Measurements from ENCODE around the gene RALGPS1. TPM values are rescaled to one million over a fixed set of nuclear protein-coding genes. Genes with fewer than 3 reads are reported as not detected.
A peak's percentile ranks its signal among the peaks of the same experiment; 100 is the strongest.

RALGPS1 gene
- total RNA-seq, 1 experiment from 2014 or later: 18.6 TPM

GRCh38 chr9:127200106-127200862, 285.7 kb downstream of the RALGPS1 start:
- Histone ChIP-seq H3K79me1 (ENCODE audit: insufficient read depth, low read depth, low read length, poor library complexity, severe bottlenecking) (no peaks in the 10 kb centered on the region), H3K23me2 (ENCODE audit: insufficient read length, low read depth, low read length, poor library complexity, severe bottlenecking) (peaks cover 2% of the 10 kb centered on the region), H2BK15ac (ENCODE audit: low read depth, low read length) (no peak overlapping the region), H2AK5ac (ENCODE audit: insufficient read length, low read length) (no peak overlapping the region), H3K79me2 (ENCODE audit: insufficient read depth, low read length) (no peaks in the 10 kb centered on the region), H3K9me3 (ENCODE audit: control insufficient read depth, low read depth, low read length) (no peaks in the 10 kb centered on the region), H3K9ac (ENCODE audit: extremely low read depth, insufficient read length, low read length) (no peak overlapping the region), H2BK5ac (ENCODE audit: insufficient read length, low read length) (no peak overlapping the region), H3K18ac (ENCODE audit: insufficient read length, low read depth, low read length) (no peak overlapping the region), H4K91ac (ENCODE audit: insufficient read length, low read depth, low read length) (no peak overlapping the region), H3K4ac (ENCODE audit: low read depth, low read length) (no peak overlapping the region), H4K5ac (ENCODE audit: insufficient read length, low read depth, low read length) (no peak overlapping the region), H3K4me1 (ENCODE audit: insufficient read depth, low read length) (no peaks in the 10 kb centered on the region), H3K27ac (ENCODE audit: insufficient read length, low read depth, low read length) (no peak overlapping the region), H3T11ph (ENCODE audit: low read length) (no peak overlapping the region), H3K27me3 (ENCODE audit: insufficient read depth, low read length) (no peaks in the 10 kb centered on the region), H3K14ac (ENCODE audit: insufficient read depth, low read length) (no peak overlapping the region), H3K56ac (ENCODE audit: insufficient read length, low read depth, low read length) (no peak overlapping the region), H4K8ac (replicated peaks; ENCODE audit: insufficient read length, low read depth, low read length) (peak overlapping the region; percentile 8), H2BK120ac (ENCODE audit: low read depth, low read length, poor library complexity, severe bottlenecking) (no peak overlapping the region), H3K4me2 (ENCODE audit: insufficient read depth, insufficient read length, low read length) (no peak overlapping the region), H2BK12ac (ENCODE audit: insufficient read length, low read depth, low read length) (no peak overlapping the region), H2AFZ (ENCODE audit: low read length) (no peak overlapping the region), H4K20me1 (ENCODE audit: control insufficient read depth, insufficient read depth, insufficient read length) (no peaks in the 10 kb centered on the region), H2BK20ac (ENCODE audit: low read depth, low read length, poor library complexity, severe bottlenecking) (no peak overlapping the region), H3K23ac (ENCODE audit: insufficient read length, low read depth, low read length) (no peak overlapping the region)
- H3K4me3 Mint-ChIP-seq: no peak overlapping the region
- DNase-seq: no peak
- peaks cover 0 to 2% (median 2%) of the 10 kb centered on the region in 3 experiments; a peak in 1 of 7 replicates for H3K36me3 Mint-ChIP-seq (ENCODE audit: insufficient read depth in 1 of 3, low read depth in 3 of 3)
- H3K4me1 Mint-ChIP-seq: peaks cover 5 to 16% of the 10 kb centered on the region in 2 experiments
- no CpG with 5 or more reads among the region's 10 CpGs for WGBS (ENCODE audit: extremely low coverage, insufficient read length, low lambda C conversion rate)
- no peaks in the 10 kb centered on the region for H3K27me3 Mint-ChIP-seq (ENCODE audit: low read depth)
- TF ChIP-seq CTCF (conservative IDR thresholded peaks at IDR 0.05): no peak
- H3K9me3 Mint-ChIP-seq: no peaks in the 10 kb centered on the region
- no peak overlapping the region for H3K27ac Mint-ChIP-seq

Measured in H9 (cell line).